Stomach (tissue), 4 donors: ENCODE measurements around the gene EIF5AL1.

ENCODE experiments used
- EP300 ChIP-seq: sonication (generic); formaldehyde crosslinking; IDR thresholded peaks from one replicate; pipeline ENCODE4 v1.6.1; 2017; ENCODE audit warnings: antibody characterized with exemption
- POLR2A ChIP-seq, 4 donors: fragments of 450-650 bp; IDR thresholded peaks; one replicate each; pipeline ENCODE4 v1.6.1; 2016; ENCODE audit warnings: antibody characterized with exemption in 4 of 4, control low read depth in 2 of 4, mild to moderate bottlenecking in 1 of 4, moderate library complexity in 1 of 4
- POLR2AphosphoS5 ChIP-seq, 3 donors: sonication (generic); formaldehyde crosslinking; IDR thresholded peaks; one replicate each; pipeline ENCODE4 v1.6.1; 2016; ENCODE audit warnings: antibody characterized with exemption in 3 of 3
- TF ChIP-seq, protein P1 (sequence below), 7 experiments: fragments of 450-650 bp in 4 of 7; fragments of 200-600 bp in 3 of 7; sonication (generic) in 3 of 7; IDR thresholded peaks; one replicate each; pipeline ENCODE4 v1.5.1; 2016 to 2019; ENCODE audit warnings: antibody characterized with exemption in 7 of 7, control low read depth in 2 of 7, mild to moderate bottlenecking in 1 of 7

DNA sequence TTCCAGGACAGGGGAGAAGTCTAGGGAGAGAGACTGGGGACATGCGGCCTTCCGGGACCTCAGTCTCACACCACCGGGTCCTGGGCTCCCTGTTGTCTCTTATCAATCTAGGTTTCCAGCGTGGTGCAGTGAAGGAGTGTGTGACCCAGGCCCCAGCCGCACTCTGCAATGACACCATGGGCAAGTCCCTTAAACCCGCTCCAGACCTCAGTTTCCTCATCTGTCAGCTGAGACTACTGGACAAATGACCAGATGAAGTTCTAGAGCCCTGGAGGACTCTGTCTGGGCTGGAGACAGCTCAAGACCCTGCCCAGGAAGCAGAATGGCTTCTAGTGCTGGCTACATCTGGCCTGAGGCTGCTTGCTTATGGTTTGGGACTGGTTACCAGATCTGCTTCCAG lies 20.1 kb upstream of the EIF5AL1 start:
- TF ChIP-seq, protein P1, sequence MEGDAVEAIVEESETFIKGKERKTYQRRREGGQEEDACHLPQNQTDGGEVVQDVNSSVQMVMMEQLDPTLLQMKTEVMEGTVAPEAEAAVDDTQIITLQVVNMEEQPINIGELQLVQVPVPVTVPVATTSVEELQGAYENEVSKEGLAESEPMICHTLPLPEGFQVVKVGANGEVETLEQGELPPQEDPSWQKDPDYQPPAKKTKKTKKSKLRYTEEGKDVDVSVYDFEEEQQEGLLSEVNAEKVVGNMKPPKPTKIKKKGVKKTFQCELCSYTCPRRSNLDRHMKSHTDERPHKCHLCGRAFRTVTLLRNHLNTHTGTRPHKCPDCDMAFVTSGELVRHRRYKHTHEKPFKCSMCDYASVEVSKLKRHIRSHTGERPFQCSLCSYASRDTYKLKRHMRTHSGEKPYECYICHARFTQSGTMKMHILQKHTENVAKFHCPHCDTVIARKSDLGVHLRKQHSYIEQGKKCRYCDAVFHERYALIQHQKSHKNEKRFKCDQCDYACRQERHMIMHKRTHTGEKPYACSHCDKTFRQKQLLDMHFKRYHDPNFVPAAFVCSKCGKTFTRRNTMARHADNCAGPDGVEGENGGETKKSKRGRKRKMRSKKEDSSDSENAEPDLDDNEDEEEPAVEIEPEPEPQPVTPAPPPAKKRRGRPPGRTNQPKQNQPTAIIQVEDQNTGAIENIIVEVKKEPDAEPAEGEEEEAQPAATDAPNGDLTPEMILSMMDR (IDR thresholded peaks at IDR 0.05) = no peak
- no peak for TF ChIP-seq EP300
- TF ChIP-seq POLR2A (IDR thresholded peaks at IDR 0.05) = no peak
- no peak for TF ChIP-seq POLR2AphosphoS5 (IDR thresholded peaks at IDR 0.05)
